AG08396 (cell line): ENCODE measurements around the gene MRPL32.
A peak's percentile ranks its signal among the peaks of the same experiment; 100 is the strongest.

Experiments
- DNase-seq: peaks from one replicate; pipeline ENCODE4 v3.0.0; 2012; ENCODE audit warnings: low spot score, mixed read lengths

The MRPL32 gene

GRCh38 chr7:42964849-42965805 lies 33.0 kb downstream of the MRPL32 start:
- no peak for DNase-seq

- DNase-seq: no peak
Measured at GRCh38 chr7:42967391-42967790, 35.2 kb downstream of the MRPL32 start.

GRCh38 chr7:42972699-42973500 lies 40.7 kb downstream of the MRPL32 start:
- peak; percentile 73 for DNase-seq

- DNase-seq: no peak
Measured at GRCh38 chr7:42976371-42976770, 44.2 kb downstream of the MRPL32 start.

GRCh38 chr7:42978496-42978895 lies 46.3 kb downstream of the MRPL32 start:
- DNase-seq: no peak

GRCh38 chr7:42980084-42980483 lies 47.9 kb downstream of the MRPL32 start:
- no peak for DNase-seq

DNA sequence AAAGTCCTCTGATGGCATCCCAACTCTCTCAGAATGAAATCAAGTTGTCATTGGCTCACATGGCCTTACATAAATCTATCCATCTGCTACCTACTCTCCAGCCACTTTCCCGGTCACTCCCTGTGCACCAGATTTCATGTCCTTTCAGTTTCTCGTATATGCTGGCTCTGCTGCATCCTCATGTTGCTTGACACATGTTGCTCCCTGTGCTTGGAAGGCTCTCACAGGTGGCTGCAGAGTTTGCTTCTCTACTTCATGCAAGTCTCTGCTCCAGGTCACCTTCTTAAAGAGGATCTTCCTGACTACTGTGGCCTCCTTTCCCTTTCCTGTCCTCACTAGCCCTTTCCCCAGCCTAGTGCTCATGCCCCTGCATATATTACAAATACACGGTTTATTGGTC lies 48.3 kb downstream of the MRPL32 start:
- no peak for DNase-seq

DNA sequence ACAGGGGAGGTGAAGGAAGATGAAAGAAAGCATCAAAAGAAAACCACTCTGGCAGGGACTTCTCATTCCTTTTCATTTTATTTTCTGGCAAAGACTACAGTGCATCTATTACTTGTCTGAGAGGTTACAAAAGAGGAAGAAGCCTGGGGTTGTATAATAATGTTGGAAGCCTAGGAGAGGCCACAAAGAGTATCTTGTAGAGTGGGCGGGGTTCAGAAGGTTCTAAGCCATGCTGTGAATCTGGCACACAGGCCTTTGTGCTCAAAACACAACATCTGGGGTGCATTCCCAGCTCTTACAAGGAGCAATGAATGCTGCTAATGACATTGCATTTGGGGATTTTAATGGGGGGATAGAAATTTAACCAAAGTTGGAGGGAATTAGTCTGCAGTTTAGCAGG lies 49.4 kb downstream of the MRPL32 start:
- DNase-seq: no peak

GRCh38 chr7:42982604-42983115 lies 50.5 kb downstream of the MRPL32 start:
- no peak for DNase-seq

GRCh38 chr7:42984137-42984536 lies 52.0 kb downstream of the MRPL32 start:
- DNase-seq: no peak

DNA sequence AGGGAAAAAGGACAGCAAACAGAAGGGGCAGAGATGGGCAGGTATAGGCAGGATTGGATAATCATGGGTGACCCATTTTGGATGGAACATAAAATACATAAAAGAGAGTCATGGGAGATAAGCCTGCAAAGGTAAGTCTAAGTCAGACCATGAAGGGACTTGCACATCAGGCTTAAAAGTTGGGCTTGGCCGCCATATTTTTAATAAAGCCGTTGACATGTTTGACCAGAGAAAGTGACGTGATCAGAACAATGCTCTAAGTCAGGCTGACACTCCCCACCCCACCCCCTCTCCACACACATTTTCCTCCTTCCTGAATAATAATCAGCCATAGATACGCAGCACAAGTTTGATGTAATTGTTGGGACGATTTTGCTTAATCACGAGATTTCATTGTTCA lies 54.0 kb downstream of the MRPL32 start:
- no peak for DNase-seq

GRCh38 chr7:42986781-42987248 lies 54.6 kb downstream of the MRPL32 start:
- no peak for DNase-seq
